ENCODE results near the gene CCDC18.

- no peak for TF ChIP-seq POLR2AphosphoS5 (IDR thresholded peaks at IDR 0.05)
- TF ChIP-seq POLR2A (IDR thresholded peaks at IDR 0.05) = no peak
Observed at GRCh38 chr1:93253516-93253915, 73.0 kb downstream of the CCDC18 start.
